Psoas muscle (tissue), 8 donors: ENCODE data around the gene MB. TPM values are rescaled to one million over a fixed set of nuclear protein-coding genes. Genes with fewer than 3 reads are reported as not detected.

Experiments used
- ATAC-seq, 4 donors: fragments of 200-7000 bp; cut with Tn5 transposase; one replicate each; pipeline ENCODE4 v1.9.1; 2020; ENCODE audit warnings: moderate library complexity in 3 of 4, mild to moderate bottlenecking in 2 of 4
- DNase-seq, 2 donors: peaks; one replicate each; pipeline ENCODE4 v3.0.0-alpha.2; 2020
- H3K27ac ChIP-seq: fragments of 200-600 bp; one replicate; pipeline ENCODE4 v1.8.0; 2022
- H3K27me3 ChIP-seq, 3 donors: fragments of 200-600 bp in 1 of 3; one replicate each; pipeline versions ENCODE4 v1.6.1 to v1.8.0; 2013 to 2022; ENCODE audit warnings: low read length in 2 of 3, mild to moderate bottlenecking in 2 of 3, moderate library complexity in 1 of 3; ENCODE audit not compliant: insufficient read depth in 3 of 3
- H3K36me3 ChIP-seq, 2 donors: fragments of 200-600 bp in 1 of 2; one replicate each; pipeline versions ENCODE4 v1.6.1 to v1.8.0; 2013 to 2022; ENCODE audit warnings: low read depth in 1 of 2, mild to moderate bottlenecking in 1 of 2, moderate library complexity in 1 of 2; ENCODE audit not compliant: insufficient read depth in 1 of 2
- H3K4me1 ChIP-seq: fragments of 200-600 bp; one replicate; pipeline ENCODE4 v1.8.0; 2022
- H3K4me3 ChIP-seq: fragments of 200-600 bp; one replicate; pipeline ENCODE4 v1.8.0; 2022; ENCODE audit warnings: mild to moderate bottlenecking
- H3K9me3 ChIP-seq: fragments of 200-600 bp; one replicate; pipeline ENCODE4 v1.8.0; 2022
- CTCF ChIP-seq: fragments of 200-600 bp; IDR thresholded peaks from one replicate; pipeline ENCODE4 v1.8.0; 2022; ENCODE audit warnings: antibody characterized with exemption
- WGBS, 3 donors: extraction: QIAGEN DNeasy Blood & Tissue Kit; methylation state at CpG; one replicate each; pipeline versions ENCODE4 v1.1.6 to v1.1.7; 2013; 5-methylcytosine and 5-hydroxymethylcytosine counted together
- intact Hi-C, 2 donors: fragments of 100-400 bp; cut with DNase I; formaldehyde crosslinking; loops; one replicate each; pipeline versions ENCODE4 v1.11.0 to v1.14.2; 2022
- polyA plus RNA-seq, 3 donors: library from polyadenylated mRNA; stranded (reverse); fragments of 200-250 nt; gene quantifications; one replicate each; pipeline ENCODE4 v1.2.3, GENCODE V29; 2013
- total RNA-seq, 4 donors: library from RNA; stranded (reverse); fragmentation: NEBNext Ultra II Directional in 2 of 4; extraction: Animal tissue kit (Norgen Biotek cat#: 25700) in 2 of 4; gene quantifications; one replicate each; pipeline versions ENCODE4 v1.2.1 to v1.2.4, GENCODE V29; 2021 to 2023
- donor health status: healthy with polysubstance abuse.
- donor health status: DM: no; HTN: no; CAD: no; lungs with moderate emphysema.
- donor health status: Bipolar disorder and iron deficiency.
- donor health status: healthy.
- donor health status: DM: yes; HTN: yes; CAD: no.
- donor health status: DM: no; HTN: no; CAD: no.
- donor health status: DM: no; HTN: no; CAD: no.
- donor health status: DM: yes; HTN: yes; CAD: no.

The MB gene
- total and polyA plus RNA-seq, 7 donors: 6,836 to 12,606 (median 9,385) TPM

GRCh38 chr22:35637254-35637653, 20.1 kb upstream of the MB start:
- WGBS, 3 donors: 80 to 88% (median 85%) methylated on average over 5 of the region's 5 CpGs
- Histone ChIP-seq H3K9me3 (no peaks in the 10 kb centered on the region), H3K27ac (no peak overlapping the region), H3K36me3 (no peaks in the 10 kb centered on the region), H3K27me3 (no peaks in the 10 kb centered on the region), H3K4me3 (no peak overlapping the region), H3K4me1 (peaks cover 17% of the 10 kb centered on the region)
- ATAC-seq (no peak), DNase-seq (no peak)
- intact Hi-C loops: no loop called here
- no peak for TF ChIP-seq CTCF

GRCh38 chr22:35634943-35635540, 17.9 kb upstream of the MB start:
- no peak for DNase-seq

GRCh38 chr22:35634015-35634414, 16.9 kb upstream of the MB start:
- intact Hi-C loops: loop anchor here in 1 of 2 donors (5.0 kb wide), 1 partner anchor 43 kb away; no protein-coding TSS in a partner anchor
- no peak for DNase-seq

More at GRCh38 chr22:35634943-35635540, 17.9 kb upstream of the MB start:
- no peaks in the 10 kb centered on the region for H3K27me3 ChIP-seq
- TF ChIP-seq CTCF: no peak
- H3K9me3 ChIP-seq: no peaks in the 10 kb centered on the region
- WGBS, 3 donors: 73 to 91% (median 91%) methylated on average over 3 of the region's 3 CpGs
- H3K36me3 ChIP-seq: no peaks in the 10 kb centered on the region
- intact Hi-C loops: loop anchor here in 1 of 2 donors (5.0 kb wide), 1 partner anchor 42 kb away; no protein-coding TSS in a partner anchor
- ATAC-seq: no peak
- H3K27ac ChIP-seq: no peak overlapping the region
- H3K4me3 ChIP-seq: no peak overlapping the region
- H3K4me1 ChIP-seq: peaks cover 17% of the 10 kb centered on the region

GRCh38 chr22:35633520-35633919, 16.4 kb upstream of the MB start:
- H3K4me1 ChIP-seq: peaks cover 13% of the 10 kb centered on the region
- DNase-seq (no peak), ATAC-seq (no peak)
- H3K4me3 ChIP-seq: no peak overlapping the region
- no peak for TF ChIP-seq CTCF
- no peaks in the 10 kb centered on the region for H3K36me3 ChIP-seq
- no peak overlapping the region for H3K27ac ChIP-seq
- 82 to 93% (median 89%) methylated on average over 18 of the region's 18 CpGs for WGBS, 3 donors
- intact Hi-C loops: loop anchor here in 1 of 2 donors (5.0 kb wide), 1 partner anchor 44 kb away; no protein-coding TSS in a partner anchor
- H3K9me3 ChIP-seq: no peaks in the 10 kb centered on the region
- H3K27me3 ChIP-seq: no peaks in the 10 kb centered on the region

More at GRCh38 chr22:35634015-35634414, 16.9 kb upstream of the MB start:
- H3K27ac ChIP-seq: no peak overlapping the region
- TF ChIP-seq CTCF: no peak
- H3K4me3 ChIP-seq: no peak overlapping the region
- WGBS, 3 donors: 71 to 84% (median 80%) methylated on average over 5 of the region's 5 CpGs
- no peak for ATAC-seq
- H3K27me3 ChIP-seq: no peaks in the 10 kb centered on the region
- peaks cover 18% of the 10 kb centered on the region for H3K4me1 ChIP-seq
- no peaks in the 10 kb centered on the region for H3K9me3 ChIP-seq
- no peaks in the 10 kb centered on the region for H3K36me3 ChIP-seq
